ENCODE results near the gene ALAD.
A peak's percentile ranks its signal among the peaks of the same experiment; 100 is the strongest.

ALAD gene

GRCh38 chr9:113352411-113352810 is 48.7 kb downstream of the ALAD start:
- no peaks in the 10 kb centered on the region for H3K27me3 ChIP-seq (ENCODE audit: control insufficient read depth, insufficient read depth, low read length)

GRCh38 chr9:113352006-113352405 is 49.1 kb downstream of the ALAD start:
- Histone ChIP-seq H3K4me2 (ENCODE audit: low read length) (peak overlapping the region; percentile 28), H3K27ac (peak overlapping the region; percentile 42), H2AFZ (no peak overlapping the region), H3K79me2 (peaks cover 14% of the 10 kb centered on the region), H3K9me3 (ENCODE audit: control insufficient read depth, low read length) (no peaks in the 10 kb centered on the region), H3K9ac (no peak overlapping the region), H3K27me3 (ENCODE audit: control insufficient read depth, insufficient read depth, low read length) (no peaks in the 10 kb centered on the region), H3K36me3 (ENCODE audit: control insufficient read depth, insufficient read depth, low read length) (no peaks in the 10 kb centered on the region), H3K4me1 (peaks cover 17% of the 10 kb centered on the region), H3K4me3 (ENCODE audit: low read depth, low read length) (peak overlapping the region; percentile 32)
- no peak for TF ChIP-seq CTCF (IDR thresholded peaks at IDR 0.05)

More at GRCh38 chr9:113352411-113352810, 48.7 kb downstream of the ALAD start:
- no peak overlapping the region for H3K9ac ChIP-seq
- H3K79me2 ChIP-seq, result peaks cover 14% of the 10 kb centered on the region
- no peaks in the 10 kb centered on the region for H3K36me3 ChIP-seq (ENCODE audit: control insufficient read depth, insufficient read depth, low read length)
- H3K4me2 ChIP-seq (ENCODE audit: low read length), result peak overlapping the region; percentile 28
- TF ChIP-seq CTCF (IDR thresholded peaks at IDR 0.05), result no peak
- H3K4me3 ChIP-seq (ENCODE audit: low read depth, low read length), result peak overlapping the region; percentile 32
- no peaks in the 10 kb centered on the region for H3K9me3 ChIP-seq (ENCODE audit: control insufficient read depth, low read length)
- H3K27ac ChIP-seq, result peak overlapping the region; percentile 42
- H3K4me1 ChIP-seq, result peaks cover 16% of the 10 kb centered on the region
- no peak overlapping the region for H2AFZ ChIP-seq

GRCh38 chr9:113350937-113351336 is 50.1 kb downstream of the ALAD start:
- Histone ChIP-seq H3K4me2 (ENCODE audit: low read length) (peak overlapping the region; percentile 85), H3K4me3 (ENCODE audit: low read depth, low read length) (peak overlapping the region; percentile 89), H2AFZ (no peak overlapping the region), H3K79me2 (peaks cover 14% of the 10 kb centered on the region), H3K27ac (peak overlapping the region; percentile 85), H3K4me1 (peaks cover 20% of the 10 kb centered on the region), H3K9ac (no peak overlapping the region), H3K27me3 (ENCODE audit: control insufficient read depth, insufficient read depth, low read length) (no peaks in the 10 kb centered on the region), H3K36me3 (ENCODE audit: control insufficient read depth, insufficient read depth, low read length) (no peaks in the 10 kb centered on the region), H3K9me3 (ENCODE audit: control insufficient read depth, low read length) (no peaks in the 10 kb centered on the region)
- no peak for TF ChIP-seq CTCF (IDR thresholded peaks at IDR 0.05)

GRCh38 chr9:113350107-113350661 is 50.9 kb downstream of the ALAD start:
- TF ChIP-seq CTCF (IDR thresholded peaks at IDR 0.05), result no peak
- Histone ChIP-seq H3K4me3 (ENCODE audit: low read depth, low read length) (peak overlapping the region; percentile 89), H3K27me3 (ENCODE audit: control insufficient read depth, insufficient read depth, low read length) (no peaks in the 10 kb centered on the region)

More at GRCh38 chr9:113350107-113350661, 50.9 kb downstream of the ALAD start:
- Histone ChIP-seq H2AFZ (no peak overlapping the region), H3K36me3 (ENCODE audit: control insufficient read depth, insufficient read depth, low read length) (no peaks in the 10 kb centered on the region), H3K27ac (peak overlapping the region; percentile 85), H3K9me3 (ENCODE audit: control insufficient read depth, low read length) (no peaks in the 10 kb centered on the region), H3K79me2 (peaks cover 14% of the 10 kb centered on the region), H3K9ac (no peak overlapping the region), H3K4me2 (ENCODE audit: low read length) (peak overlapping the region; percentile 85), H3K4me1 (peaks cover 15% of the 10 kb centered on the region)

Measured in parathyroid adenoma (tissue), 2 donors.